HL-60/S4 (cell line): Measurements from ENCODE around the gene SAE1.
"Not testable (repeated sequence)": the region's sequence is repeated elsewhere in the genome, so short reads cannot be mapped to it uniquely, and the experiment has no call there.

ENCODE experiments used
- in situ Hi-C: fragments of 300-500 bp; cut with MboI; formaldehyde crosslinking; loops from 2 replicates; pipeline ENCODE4 v1.14.3; 2022; ENCODE audit warnings: low sequenced_read_pairs

Gene SAE1

DNA sequence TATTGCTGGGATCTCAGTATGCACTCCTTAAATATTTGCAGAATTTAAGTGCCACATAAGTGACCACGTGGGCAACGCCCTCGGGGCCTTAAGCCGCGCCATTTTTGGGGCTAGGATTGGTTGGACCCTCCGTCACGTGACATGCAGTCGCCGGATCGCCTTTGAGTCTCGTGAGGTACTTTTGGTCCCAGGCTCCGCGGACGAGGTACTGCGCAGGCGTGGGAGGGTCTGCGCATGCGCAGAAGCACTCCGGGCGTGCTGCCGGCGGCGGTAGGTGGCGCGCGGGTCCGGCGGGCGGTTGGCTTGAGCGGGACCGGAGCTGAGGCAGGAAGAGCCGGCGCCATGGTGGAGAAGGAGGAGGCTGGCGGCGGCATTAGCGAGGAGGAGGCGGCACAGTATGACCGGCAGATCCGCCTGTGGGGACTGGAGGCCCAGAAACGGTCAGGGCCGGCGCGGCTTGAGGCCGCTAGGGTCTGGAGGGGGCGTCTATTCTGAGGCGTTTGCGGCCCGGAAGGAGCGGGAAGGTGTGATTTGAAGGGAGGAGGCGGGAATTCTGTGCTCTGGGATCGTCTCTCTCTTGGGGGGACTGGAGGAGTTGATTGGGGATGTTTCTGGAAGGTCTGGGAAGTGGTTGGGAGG, at the start of gene SAE1:
Gene SAE1, plus strand, starts transcription at position 247 of the 639 bp plus-strand sequence. Its CDS starts 96 bp downstream, at position 343.
- in situ Hi-C loops = loop anchor here (25.0 kb wide), 1 partner anchor 268 kb away; the partner anchor contains the start of genes AP2S1 and ARHGAP35

DNA sequence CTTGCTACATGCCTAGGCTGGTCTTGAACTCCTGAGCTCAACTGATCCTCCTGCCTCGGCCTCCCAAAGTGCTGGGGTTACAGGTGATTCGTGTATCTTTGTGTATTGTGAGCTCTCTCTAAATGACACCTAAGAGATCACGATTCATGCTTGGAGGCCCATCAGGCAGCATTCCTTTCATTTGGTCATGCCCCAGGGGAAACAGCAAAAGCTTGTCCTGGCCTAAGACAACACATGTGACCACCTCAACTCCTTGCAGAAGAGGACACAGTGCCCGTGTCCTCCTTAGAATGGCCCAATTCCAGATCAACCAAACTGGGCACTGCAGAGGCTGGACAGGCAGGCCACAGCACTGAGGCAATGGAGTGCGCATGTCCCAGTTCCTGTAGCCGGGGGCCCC, 49.5 kb upstream of the SAE1 start:
- in situ Hi-C loops = loop anchor here (5.0 kb wide), 1 partner anchor 46 kb away; no protein-coding TSS in a partner anchor

DNA sequence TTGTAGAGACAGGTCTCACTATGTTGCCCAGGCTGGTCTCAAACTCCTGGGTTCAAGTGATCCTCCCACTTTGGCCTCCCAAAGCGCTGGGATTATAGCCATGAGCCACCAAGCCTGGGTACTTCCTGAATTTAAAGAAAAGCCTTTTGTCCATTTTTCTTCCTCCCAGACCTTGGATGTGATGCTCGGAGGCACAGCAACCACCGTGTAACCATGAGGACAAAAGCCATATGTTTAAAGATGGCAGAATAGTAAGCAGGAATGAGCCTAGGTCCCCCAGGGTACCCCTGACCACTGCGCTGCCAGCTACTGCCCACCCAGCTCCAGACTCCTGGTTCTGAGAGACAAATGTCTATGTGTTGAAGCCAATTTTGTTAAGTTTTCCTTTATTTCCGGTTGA, 48.1 kb upstream of the SAE1 start:
- in situ Hi-C loops = loop anchor here (5.0 kb wide), 1 partner anchor 45 kb away; no protein-coding TSS in a partner anchor

DNA sequence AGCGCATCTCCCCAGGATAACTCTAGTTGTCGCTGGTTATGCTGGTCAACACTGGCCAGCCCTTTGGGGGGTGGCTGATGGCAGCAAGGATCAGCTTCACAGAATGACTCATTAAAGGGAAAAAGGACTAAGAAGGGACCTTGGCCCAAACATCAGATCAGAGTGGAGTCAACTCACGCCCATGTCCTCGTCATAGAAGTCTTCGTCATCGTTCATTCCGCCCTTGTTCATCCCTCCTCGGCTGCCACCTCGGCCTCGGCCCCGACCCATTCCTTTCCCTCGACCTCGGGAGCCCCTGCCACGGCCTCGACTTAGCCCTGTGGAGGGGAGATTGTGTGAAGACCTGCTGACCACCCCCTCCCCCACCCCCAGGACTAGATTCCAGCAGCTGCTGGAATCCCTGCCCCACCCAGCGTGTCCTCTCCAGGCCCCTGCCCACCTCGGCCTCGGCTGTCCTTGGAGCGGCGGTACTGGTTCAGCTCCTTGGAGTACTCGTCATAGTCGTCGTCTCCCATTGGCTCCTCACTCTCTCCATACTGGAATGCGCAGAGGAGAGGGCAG, 45.7 kb upstream of the SAE1 start:
- in situ Hi-C loops = loop anchor here (5.0 kb wide), 1 partner anchor 42 kb away; no protein-coding TSS in a partner anchor

DNA sequence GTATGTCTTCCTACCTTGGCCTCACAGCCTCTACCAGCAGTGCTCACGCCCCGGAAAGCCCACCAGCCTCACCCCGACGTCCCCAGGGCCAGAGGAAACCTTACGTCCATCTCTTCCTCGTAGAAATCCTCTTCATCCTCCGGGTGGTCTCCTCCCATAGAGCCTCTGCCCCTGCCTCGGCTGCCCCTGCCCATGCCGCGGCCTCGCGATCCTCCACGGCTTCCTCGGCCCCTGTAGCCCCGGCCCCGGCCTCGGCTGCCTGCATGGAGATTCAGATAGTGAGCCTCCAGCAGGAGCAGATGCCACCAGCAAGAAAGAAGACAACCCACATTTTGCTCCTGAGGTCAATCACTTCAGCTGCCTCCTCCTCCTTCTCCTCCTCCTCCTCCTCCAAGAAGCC, 44.4 kb upstream of the SAE1 start:
- in situ Hi-C loops = no loop called here

DNA sequence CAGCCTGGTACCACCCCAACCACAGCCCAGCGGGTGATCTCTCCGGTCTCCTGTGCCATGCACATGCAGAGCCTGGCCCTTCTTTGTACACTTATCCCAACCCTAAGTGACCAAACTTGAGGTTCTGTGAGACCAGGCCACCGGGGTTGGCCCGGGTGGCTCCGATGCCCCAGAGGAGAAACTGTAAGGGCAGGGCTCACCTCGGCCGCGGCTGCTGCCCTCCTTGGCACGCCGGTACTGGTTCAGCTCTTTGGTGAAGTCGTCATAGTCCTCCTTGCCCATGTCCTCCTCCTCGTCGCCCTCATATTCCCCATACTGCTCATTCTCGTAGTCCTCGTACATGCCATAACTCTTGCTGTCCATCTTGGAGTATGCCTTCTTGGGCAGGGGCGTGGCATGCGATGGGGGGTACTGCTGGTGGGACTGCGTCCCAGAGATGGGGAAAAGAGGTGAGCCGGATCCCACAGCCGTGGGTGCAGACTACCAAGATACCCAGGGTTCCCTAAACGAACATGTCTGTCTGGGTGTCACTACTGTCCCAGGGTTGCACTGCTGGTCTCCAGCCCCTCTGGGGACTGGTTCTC, 40.8 kb upstream of the SAE1 start:
- in situ Hi-C loops = no loop called here

DNA sequence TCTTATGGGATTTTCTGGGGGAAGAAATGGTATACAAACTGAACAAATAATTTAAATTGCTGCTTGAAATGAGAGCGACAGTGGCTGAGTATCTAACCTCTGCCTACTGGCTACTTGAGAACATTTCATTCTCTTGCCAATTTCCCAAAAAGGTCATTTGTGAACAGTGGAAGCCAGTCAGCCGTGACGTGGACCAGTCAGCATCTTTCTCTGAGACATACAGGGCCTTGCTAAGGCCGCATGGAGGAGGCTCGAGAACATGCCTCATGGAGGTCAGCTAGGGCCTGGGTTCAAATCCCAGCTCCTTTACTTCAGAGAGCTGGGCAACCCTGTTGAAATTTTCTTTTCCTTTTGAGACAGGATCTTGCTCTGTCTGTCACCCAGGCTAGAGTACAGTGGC, 37.4 kb upstream of the SAE1 start:
- in situ Hi-C loops = no loop called here

DNA sequence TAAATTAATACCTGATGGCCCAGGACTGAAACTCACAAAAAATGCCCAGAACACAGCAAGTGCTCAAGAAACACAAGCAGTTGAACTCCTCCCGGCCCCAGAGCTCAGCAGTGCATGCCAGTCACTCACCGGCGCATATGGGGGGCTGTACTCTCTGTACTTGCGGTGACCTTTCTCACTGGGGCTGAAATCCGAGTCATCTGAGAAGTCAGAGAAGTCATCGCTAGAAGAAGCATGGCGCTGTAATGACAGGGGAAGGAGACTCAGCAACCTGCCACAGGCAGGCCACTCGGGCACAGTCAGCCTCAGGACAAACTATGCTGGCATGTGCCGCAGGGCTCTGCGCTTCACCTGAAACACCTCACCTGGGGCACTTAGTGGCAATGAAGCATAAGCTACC, 36.8 kb upstream of the SAE1 start:
- in situ Hi-C loops = no loop called here

DNA sequence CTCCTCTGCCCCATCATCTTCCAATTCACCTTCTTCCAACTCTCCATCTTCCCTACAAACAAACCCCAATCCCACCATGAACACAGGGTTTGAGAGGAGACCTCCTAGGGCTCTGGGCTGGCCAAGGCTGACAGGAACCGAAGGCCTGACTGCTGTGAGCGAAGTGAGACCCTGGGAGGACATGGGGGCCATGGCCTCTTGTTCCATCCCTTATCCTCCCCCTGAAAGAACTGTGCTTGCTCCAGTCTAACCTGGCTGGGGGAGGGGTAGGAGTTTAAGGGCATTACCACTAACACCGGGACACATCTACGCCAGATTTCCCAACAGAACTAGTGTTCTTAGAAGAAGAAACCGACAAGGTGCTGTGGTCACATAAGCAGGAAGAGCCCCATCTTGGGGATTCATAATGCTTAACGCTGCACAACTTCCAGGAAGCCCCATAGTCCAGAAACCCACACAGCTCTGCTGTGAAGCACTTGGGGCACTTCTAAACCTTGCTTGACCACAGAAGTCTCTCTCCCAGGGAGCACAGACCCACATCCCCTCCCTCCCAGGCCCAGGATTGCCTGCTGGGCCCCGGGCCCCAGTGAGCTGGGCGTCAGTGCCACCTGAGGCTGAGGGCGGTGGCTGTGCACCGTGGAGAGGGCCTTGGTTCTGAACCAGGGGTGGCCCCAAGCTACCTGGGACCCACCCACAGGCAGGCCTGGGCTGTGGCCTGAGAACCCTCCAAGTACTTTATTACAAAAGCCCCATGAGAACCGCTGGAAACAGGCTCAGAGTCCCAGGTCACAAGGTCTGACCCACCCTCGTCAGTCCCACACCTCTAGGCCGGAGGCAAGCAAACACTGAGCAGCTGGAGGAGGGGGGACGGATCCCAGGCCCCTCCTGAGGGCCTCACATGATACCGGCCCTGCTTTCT, 35.8 kb upstream of the SAE1 start:
- in situ Hi-C loops = no loop called here

DNA sequence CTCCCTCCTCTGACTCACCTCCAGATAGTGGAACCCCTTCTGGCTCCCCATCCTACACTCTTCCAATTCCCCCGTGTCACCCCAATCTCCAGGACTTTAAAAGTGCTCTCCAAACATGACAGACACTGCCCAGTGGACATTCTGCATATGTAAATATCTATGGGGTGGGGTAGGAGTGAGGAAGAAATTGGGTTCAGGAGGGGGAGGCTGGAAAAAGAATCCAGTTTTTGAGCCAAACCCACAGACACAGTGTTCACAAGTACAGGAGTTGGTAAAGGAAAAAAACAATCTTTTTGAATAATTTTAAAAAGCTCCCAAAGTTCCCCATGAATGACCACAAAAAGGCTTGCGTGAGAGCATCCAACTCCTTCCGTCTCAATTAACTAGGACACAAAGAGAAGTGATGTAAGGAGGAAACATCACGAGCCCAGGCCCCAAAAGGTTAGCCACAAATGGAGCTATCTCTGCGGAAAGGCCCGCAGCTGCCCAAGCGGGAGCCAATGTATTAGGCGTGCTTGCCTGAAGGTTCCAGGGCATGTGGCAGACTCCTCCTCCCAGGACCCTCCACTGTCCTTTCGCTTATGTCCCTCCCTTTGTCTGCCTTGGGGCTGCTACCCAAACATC, 35.0 kb upstream of the SAE1 start:
- in situ Hi-C loops = no loop called here

DNA sequence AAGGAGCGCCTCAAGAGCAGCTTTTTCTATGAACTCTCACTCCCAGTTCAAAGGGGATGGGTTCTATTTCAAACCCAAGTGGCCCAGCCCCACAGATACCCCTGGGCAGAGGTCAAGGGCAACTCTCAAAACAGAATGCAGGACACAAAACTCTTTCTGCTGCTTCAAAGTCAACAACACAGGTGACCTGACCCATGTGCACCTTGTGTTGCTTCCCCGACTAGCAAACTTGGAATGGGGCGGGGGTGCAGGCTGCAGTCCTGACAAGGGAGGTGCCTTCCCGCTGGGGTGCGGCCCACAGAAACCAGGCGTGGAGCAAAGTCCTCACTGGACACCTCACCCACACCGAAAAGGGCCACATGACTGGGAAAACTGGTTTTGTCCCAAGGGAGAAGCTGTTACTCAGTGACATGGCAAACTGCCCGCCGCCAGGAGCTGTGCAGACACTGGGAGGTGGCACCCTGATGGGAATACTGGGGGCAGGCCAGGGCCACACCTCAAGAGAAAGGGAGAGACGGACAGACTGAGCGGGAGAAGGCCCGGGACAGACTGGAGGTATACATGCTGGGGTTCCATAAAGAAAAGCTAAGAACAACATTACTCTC, 34.4 kb upstream of the SAE1 start:
- in situ Hi-C loops = no loop called here

DNA sequence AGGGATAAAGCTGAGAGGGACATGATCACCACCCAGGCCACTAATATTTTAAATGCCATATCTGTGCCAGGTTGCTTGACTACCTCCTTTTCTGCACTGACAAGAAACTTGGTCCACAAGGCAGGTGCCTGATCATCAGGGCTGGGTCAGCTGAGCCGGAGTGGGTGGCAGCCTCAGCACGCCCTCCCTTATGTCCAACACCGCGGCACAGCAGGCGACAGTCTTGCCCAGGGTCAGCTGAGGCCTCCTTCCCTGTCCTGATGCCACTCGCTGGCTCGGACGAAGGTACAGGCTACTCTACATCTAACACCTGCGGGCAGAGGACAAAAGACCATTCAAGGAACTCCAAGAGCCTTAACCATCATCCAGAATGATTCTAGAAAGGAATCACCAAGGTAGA, 33.9 kb upstream of the SAE1 start:
- in situ Hi-C loops = no loop called here

DNA sequence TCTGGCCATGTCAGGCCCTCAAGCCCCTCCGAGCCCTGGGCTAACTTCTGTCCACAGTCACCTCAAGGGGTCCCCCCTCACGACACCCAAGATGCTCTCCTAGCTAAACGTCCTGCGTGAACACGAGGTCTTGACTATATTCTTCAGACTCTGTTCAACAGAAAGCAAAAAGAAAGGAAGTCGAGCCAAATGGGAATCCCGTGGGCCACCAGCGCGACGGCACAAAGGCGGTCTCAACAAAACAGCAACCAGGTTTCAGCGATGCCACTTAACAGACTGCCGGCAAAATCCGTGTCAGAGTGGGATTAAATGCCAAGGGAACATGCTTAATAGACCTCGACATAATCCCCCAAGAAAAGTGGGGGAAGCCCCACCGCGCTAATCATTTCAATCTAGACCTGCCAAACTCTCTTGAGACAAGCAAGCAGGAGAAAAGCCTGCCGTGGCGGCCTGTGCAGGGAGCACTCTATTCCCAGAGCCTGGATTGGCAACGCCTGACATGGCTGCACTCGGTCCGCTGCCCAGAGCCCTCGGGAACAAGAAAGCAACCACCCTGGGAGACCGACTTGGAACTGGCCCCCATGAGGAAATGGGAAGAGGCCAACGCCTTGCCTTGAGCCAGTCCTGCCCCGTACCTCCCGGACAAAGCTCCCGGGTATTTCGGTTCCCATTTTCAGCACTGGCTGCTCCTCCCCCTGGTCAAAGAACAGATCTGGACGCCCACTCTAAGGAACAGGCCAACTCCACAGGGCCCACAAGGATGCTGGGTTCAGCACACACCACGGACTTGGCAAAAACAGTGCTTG, 33.0 kb upstream of the SAE1 start:
- in situ Hi-C loops = no loop called here

DNA sequence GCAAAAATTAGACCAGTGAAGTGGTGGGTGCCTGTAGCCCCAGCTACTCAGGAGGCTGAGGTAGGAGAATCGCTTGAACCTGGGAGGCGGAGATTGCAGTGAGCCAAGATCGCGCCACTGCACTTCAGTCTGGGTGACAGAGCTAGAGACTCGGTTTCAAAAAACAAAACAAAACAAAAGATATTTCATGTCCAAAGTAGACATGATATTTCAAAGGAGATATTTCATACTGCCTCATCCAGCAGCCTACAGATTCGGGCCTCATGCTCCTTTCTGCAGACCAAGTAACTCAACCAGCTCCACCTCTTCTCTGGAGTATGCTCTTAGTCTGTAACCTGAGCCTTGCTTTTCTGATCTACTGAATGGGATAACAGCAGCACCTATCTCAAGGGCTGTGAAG, 32.0 kb upstream of the SAE1 start:
- in situ Hi-C loops = no loop called here

DNA sequence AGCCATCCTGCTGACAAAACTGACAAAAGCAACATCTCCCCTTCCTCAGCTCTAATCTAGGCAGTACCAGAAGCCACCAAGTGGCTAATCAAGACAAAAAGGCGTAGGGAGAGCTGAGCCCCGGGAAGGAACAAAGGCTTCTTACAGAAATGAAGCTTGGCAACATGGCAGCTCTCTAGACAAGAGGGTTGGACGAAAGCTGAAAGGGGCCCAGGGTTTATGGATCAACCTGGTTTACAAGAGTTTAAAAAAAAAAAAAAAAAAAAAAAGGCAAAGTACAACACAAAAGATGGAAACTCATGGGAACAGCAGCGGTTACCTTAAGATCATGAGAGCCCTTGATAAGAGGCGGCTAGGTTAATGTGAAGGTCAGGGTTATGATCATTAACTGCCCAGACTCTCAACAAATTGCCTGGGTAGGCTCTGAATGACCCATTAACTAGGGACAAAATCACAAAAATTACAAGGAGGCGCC, 31.0 kb upstream of the SAE1 start:
- in situ Hi-C loops = no loop called here

DNA sequence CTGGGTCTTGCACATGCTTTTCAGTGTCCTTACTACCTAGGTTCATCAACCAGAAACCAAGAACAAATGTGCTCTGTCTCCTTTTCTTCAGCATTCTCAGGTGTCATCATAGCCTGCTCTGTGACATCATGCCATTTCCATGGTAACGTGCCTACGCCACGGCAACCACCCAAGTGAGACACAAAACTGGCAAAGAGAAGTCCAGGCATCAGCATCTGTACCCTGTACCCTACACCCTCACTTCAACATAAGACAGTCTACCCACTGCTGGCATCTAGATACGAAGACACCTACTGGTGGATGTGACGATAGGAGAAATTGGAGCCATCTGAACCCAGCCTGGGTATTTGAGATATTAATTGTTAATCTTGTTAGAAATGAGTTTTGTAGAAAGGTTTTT, 30.3 kb upstream of the SAE1 start:
- in situ Hi-C loops = no loop called here

DNA sequence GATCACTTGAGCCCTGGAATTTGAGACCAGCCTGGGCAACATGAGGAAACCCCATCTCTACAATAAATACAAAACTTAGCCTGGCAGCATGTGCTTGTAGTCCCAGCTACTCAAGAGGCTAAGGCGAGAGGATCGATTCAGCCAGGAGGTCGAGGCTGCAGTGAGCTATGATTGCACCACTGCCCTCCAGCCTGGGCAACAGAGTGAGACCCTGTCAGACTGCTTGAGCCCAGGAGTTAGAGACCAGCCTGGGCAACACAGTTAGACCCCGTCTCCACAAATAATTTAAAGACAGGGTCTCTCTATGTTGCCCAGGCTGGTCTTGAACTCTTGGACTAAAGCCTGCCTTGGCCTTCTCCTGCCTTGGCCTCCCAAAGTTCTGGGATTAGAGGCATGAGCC, 29.5 kb upstream of the SAE1 start:
- in situ Hi-C loops = not testable (repeated sequence)

DNA sequence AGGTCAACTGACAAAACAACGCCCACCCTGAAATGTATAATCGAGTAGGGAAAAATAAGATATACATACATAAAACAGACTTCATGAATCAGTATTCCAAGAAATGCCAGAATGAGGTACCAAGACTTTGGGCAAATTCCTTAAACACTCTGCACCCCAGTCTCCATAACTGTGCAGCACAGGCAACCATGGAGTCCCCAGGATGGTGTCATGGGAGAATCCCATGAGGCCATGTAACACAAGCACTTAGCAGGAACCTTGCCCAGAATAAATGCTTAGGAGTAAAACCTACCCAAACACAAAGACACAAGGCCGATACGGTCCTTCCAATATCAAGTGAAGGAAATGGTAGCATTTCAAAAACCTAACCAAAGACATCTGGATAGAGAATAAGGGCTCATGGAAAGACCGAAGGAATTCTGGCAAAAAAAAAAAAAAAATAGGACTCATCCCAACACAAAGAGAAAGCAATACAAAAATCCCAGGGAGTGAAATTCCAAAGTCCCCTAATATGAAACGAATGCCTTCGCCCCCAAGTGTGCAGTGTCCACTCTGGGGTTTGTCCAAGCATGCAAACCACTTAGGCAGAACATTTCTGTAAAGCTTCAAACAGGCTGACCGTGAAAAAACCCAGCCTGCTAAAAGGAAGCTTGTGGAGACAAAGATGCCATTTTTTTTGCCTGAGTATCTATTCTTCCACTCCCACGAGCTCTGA, 28.1 kb upstream of the SAE1 start:
- in situ Hi-C loops = no loop called here

DNA sequence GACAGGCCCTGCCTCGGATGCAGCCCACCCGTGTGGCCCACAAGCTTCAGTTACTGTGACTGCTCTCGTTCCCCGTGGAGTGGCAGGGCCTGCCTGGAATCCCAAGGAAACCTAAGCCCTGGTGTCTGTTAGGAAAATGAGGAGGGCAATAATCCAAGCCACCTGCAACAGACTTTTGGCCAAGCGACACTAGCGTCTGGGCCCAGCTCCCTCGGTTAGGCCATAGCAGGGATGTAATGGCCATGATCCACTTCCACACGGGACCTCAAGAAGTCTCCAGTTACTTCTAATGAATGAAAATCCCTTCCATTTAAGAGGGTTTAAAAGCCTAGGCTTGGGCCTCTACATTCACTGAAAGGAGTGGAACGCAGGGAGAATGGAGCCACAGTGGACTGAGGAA, 26.0 kb upstream of the SAE1 start:
- in situ Hi-C loops = no loop called here
